GM08714 (cell line): ENCODE results near the gene GRM7.

Experiments
- H3K4me3 ChIP-seq: fragments of 200-500 bp; sonication (Bioruptor generic); 2 replicates; pipeline ENCODE4 v1.5.1; 2014; ENCODE audit warnings: mild to moderate bottlenecking, low read length, inconsistent platforms
- ZNF274 ChIP-seq: IDR thresholded peaks from 2 replicates; pipeline ENCODE4 v1.6.1; 2012; ENCODE audit warnings: mild to moderate bottlenecking, low read depth, low read length

The GRM7 gene

DNA sequence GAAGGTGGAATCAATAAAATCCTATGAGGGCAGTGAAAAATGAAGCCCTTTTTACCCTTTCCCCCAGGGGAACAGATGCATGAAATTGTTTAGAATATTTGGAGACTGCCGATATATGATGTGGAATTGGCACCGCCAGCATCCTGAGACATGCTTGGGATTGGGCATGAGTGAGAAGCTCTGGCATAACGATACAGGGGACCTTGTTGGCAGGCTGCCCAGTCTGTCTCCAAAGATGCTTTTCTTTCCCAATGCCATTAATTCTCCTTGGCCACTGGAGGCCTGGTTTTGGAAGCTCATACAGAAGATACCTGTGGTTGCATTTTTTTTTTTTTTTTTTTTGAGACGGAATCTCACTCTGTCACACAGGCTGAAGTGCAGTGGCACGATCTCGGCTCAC, 840.1 kb downstream of the GRM7 start:
- TF ChIP-seq ZNF274 = no peak
- no peak overlapping the region for H3K4me3 ChIP-seq

DNA sequence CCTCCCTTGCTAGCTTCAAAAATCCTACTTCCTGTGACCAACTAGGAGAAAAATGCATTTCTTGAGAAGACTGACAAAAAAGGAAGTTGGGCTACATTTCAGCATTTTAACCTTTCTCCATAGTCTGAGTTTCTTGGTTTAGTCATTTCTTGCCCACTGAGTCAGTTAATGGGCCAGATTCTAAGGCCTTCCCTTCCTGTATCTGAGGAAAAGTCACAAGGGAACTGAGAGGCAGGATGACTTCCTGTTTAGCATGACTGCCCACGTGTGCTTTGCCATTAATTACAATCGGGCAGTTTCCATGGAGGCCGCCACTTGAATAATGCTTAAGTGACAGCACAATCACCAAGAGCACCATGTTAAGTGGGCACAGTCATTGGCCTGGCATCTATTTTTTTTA, 846.3 kb downstream of the GRM7 start:
- TF ChIP-seq ZNF274 = no peak

DNA sequence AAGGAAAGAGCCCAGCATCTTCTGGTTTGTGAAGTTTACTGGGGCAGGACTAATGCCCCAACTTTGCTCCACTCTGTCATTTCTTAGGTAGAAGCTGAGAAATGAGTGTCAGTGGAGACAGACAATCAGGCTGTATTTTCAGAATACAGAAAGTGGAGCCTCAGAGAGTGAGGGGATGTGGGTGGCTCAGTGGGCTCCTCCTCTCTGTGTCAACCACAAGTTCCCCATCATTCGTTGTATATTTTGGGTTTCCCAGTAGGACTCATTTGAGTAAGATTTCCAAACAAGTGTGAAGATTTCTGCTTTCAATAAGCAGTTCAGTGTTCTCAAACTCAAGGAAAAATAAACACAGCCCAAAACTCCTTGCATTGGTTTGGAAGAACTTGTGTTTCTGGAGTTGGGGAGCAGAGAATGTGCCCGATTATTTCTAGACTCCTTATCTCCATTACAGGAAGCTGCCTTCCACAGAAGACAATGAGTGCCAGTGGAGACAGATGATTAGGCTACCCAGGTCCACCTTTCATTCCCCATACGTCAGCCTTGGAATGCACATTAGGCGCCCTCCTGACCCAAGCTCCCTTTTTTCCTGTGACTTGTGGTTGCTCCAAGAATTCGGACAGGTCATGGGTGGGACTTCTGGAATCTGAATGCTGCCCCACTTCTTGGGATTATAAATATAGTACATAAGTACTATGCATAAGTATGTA, 848.6 kb downstream of the GRM7 start:
- no peak overlapping the region for H3K4me3 ChIP-seq
- TF ChIP-seq ZNF274 = no peak

More for the DNA sequence above, 846.3 kb downstream of the GRM7 start:
- H3K4me3 ChIP-seq = no peak overlapping the region

DNA sequence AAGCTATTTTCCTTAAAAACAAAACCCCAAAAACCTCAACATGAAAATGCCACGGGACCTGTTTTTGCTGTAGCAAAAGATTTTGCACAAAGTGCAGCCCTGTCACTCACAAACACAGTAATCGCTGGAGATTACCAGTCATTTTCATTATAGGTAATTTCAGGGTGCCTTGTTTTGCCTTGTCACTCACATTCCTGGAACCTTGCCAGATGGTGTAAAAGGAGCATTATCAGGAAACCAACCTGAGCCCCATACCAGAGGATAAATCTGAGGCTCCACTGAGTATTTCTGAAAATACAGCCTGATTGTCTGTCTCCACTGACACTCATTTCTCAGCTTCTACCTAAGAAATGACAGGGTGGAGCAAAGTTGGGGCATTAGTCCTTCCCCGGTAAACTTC, 849.4 kb downstream of the GRM7 start:
- no peak for TF ChIP-seq ZNF274
- H3K4me3 ChIP-seq = no peak overlapping the region

DNA sequence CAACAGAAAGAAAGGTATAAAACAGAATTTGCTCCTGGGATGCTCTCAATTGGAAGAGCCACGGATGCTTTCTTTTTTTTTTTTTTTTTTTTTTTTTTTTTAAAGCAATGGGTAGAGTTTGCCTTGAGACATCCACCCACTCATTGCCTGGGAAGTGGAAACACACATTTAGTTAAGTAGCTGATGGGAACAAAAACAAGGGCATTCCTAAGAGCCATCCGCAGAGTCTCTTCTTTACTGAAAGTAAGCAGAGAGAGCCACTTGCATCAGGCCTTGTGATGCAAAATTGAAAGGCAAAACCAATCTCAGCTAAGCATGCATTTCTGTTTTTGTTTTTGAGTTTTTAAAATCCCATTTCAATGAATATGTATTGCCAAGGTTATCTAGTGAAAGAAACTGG, 852.8 kb downstream of the GRM7 start:
- H3K4me3 ChIP-seq = no peak overlapping the region
- no peak for TF ChIP-seq ZNF274

DNA sequence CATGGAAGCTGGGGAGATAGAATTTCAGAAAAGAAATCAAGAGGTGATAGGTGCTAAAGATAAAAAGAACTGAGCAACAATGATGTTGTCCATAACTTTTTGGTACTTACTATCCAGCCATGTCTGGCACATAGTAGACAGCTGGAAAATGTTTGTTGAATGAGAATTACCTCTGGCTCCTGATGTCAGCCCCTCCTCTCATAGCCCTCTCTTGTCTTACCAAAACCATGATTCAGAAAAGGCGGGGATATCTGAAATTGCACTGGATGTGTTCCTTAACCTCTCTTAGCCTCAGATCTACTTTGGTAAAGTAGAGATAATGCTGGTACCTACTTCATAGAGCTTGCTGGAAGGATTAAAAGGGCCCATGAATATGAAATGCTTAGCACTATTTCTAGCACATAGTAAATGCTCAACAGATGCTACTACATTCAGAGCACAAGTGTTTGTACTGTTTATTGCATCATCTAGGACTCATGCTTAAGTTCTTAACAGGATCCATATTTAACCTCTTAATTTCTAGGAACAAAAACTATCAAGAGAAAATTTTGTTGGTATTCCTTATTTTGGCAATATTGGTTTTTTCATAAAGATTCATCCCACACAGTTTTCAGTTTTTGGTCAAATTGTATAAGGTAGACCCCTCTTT, 859.9 kb downstream of the GRM7 start:
- no peak for TF ChIP-seq ZNF274
- H3K4me3 ChIP-seq = no peak overlapping the region

DNA sequence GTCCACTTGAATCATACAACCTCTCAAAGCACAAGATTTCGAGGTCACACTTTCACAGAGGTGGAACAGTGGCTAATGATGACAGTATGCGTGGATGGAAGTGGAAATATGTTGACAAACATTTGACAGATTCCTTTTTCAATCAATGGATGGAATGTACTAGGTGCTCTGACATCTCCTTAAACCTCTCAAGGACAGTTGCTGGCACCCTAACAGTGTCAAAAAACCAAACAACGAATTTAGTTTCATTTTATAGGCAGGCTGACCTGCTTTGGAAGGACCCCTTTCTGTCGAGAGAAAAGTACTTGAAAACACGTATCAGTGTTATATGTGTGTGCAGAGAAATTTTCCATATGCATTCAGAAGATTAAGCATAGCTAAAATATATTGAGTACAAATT, 861.0 kb downstream of the GRM7 start:
- no peak overlapping the region for H3K4me3 ChIP-seq
- no peak for TF ChIP-seq ZNF274

DNA sequence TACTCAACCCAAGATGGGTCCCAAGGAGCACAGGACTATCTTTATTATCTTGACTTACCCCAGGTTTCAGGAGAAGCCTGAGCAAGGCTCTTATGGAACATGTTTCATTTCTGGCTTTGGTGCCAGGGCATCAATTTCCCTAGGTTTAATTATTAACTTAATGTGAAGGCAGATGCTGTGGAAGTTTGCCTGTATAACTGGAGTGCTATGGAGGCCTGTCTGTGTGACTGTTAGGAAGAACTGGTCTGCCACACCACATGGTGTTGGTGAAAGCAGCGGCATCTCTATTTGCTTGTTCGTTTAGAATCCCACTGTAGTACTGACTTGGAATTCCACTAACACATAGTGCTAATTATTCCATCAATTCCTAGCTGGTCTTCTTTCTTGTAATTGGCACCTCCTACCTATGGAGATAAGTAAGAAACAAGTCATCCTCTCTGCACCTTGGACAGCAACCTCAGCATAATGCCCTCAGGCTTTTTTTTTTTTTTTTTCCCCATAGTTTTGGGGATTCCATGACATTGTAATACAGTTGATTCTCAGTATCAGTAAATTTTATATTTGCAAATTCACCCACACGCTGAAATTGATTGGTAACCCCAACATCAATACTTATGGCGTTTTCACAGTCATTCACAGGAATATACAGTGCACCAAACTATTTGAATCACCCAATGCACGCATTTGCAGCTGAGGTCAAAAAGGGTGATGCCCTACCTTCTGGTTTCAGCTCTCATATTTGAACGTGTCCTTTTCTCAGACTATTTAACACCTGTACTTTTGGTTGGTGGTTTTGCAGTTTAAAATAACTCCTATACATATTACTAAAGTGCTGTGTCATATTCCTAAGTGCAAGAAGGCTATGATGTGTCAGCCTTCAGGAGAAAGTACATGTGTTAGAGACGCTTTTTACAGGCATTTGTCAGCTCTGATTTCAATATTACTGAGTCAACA, 867.9 kb downstream of the GRM7 start:
- no peak overlapping the region for H3K4me3 ChIP-seq
- TF ChIP-seq ZNF274 = no peak

DNA sequence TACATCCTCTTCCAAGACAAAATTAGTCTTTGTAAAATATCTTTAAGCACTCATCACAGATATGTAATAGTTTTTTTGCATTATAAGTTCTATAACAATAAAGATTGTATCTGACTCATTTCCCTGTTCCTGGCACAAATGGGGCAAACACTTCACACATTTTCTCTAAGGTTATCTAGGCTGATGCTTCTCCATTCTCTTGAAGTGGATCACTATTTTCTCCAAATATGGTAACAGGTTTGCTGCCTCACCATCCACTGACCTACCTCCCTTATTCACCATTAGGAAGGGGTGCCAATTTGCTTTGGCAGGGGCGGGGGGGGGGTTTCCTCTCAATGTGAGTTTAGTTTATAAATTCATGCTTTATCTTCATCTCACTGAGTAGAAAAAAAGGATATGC, 873.0 kb downstream of the GRM7 start:
- TF ChIP-seq ZNF274 = no peak
- H3K4me3 ChIP-seq = no peak overlapping the region

DNA sequence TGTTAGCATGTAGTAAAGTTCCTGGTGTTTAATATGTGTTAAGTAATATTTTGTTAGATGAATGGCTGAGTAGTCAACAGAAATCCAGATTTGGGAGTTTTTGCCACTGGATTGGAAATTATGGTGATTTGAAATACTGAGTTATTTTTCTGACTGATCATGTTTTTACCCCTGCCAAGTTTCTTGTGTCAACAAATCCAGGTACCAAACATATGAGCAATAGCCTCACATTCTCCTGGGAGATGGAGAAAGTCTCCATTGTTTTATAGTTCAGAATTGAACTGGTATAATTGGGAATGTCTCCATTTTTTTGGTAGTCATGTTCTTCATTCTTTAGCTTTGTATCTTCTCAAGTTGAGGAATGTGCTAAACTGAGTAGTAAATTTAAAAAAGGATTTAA, 873.5 kb downstream of the GRM7 start:
- H3K4me3 ChIP-seq = no peak overlapping the region
- no peak for TF ChIP-seq ZNF274

DNA sequence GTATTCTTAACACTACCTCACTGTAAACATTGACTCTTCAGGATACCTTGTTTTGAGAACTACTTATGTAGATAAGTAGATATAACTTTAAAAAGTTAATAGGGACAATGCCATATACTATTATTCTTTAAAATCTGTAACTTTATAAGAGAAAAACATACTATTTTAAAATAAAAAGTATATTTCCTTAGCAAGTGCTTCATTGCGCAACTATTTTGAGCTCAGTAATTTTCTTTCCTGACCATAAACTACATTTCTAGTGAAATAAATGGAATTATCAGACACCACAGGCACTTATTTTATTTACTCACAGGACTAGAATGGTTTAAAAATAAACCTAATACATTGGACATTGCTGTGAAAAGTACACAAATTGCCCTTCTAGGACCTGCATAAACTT, 876.3 kb downstream of the GRM7 start:
- no peak overlapping the region for H3K4me3 ChIP-seq
- TF ChIP-seq ZNF274 = no peak

DNA sequence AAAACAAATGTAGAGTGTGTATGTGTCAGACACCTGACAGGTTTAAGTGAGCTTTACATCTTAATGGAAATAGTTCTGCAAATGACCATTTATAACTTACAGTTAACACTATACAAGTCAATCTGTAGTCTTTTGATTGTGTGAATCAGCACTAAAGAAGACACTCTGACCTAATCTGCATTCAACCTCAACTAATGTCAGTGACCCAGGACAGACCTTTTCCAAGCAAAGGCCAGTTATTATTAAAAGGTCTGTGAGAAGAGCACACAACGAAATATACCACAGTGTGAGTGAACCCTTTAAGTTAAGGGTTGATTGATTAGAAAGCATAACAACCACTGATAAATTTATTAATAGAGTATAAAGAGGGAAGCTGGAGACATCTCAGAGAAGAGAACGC, 878.8 kb downstream of the GRM7 start:
- no peak overlapping the region for H3K4me3 ChIP-seq
- no peak for TF ChIP-seq ZNF274

DNA sequence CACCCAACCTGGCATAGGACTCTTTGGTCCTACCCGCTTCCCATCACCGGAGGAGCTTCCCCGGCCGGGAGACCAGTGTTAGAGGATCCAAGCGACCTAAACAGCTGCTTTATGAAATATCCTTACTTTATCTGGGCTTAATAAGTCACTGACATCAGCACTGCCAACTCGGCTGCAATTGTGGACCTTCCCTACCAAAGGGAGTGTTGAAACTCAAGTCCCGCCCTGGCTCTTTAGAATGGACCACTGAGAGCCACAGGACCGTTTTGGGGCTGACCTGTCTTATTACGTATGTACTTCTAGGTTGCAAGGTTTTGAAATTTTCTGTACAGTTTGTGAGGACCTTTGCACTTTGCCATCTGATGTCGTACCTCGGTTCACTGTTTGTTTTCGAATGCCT, 879.5 kb downstream of the GRM7 start:
- H3K4me3 ChIP-seq = no peak overlapping the region
- TF ChIP-seq ZNF274 = no peak

DNA sequence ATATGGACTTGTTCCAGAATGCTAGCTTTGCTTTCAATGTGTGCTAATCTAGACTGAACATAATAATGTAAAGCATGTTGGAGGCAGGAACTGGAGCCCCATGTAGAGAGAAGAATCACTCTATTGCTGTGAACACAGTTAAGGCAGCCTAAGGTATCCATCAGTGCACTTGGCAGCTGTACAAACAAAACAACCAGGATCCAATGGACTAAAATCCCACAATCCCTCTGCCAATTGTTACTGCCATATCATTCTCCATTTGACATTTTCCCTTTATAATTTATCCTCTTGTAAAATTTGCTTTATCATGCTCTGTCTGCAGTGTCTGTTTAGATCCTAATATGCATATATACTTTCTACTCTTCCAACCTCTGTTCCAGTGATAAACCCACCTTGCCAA, 883.9 kb downstream of the GRM7 start:
- no peak overlapping the region for H3K4me3 ChIP-seq
- no peak for TF ChIP-seq ZNF274

DNA sequence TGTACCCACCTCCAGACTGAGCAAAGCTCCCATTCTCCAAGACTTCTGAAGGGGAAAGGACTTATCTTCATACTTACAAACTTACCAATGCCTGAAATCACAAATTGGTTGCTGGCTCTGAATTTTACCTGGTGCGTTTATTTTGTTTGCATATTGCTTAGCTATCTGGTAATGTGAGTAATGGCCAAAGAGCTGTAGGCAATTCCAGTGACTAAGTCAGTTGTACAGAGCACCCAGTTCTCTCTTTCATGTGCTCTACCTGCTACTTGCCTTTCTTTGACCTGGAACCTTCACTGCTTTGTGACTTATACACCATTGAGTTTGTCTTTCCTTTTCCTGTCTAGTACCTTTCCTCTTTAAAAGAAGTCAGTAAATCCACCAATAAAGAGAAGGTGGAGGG, 884.8 kb downstream of the GRM7 start:
- no peak for TF ChIP-seq ZNF274
- no peak overlapping the region for H3K4me3 ChIP-seq
